Esophagus squamous epithelium (tissue), 4 donors: Measurements from ENCODE around the gene HSD17B4.
A peak's percentile ranks its signal among the peaks of the same experiment; 100 is the strongest.

Experiments used
- CTCF ChIP-seq, 6 experiments: fragments of 450-650 bp in 4 of 6; fragments of 200-600 bp in 2 of 6; sonication (generic) in 2 of 6; IDR thresholded peaks; one replicate each; pipeline ENCODE4 v1.5.1; 2016 to 2019; ENCODE audit warnings: antibody characterized with exemption in 6 of 6, mild to moderate bottlenecking in 4 of 6, moderate library complexity in 4 of 6
- POLR2A ChIP-seq, 4 donors: fragments of 450-650 bp; IDR thresholded peaks; one replicate each; pipeline ENCODE4 v1.6.1; 2017; ENCODE audit warnings: antibody characterized with exemption in 4 of 4, mild to moderate bottlenecking in 4 of 4, moderate library complexity in 3 of 4

- no peak for TF ChIP-seq CTCF (IDR thresholded peaks at IDR 0.05)
- peak in 2 of 4 donors; percentile 45 to 77 for TF ChIP-seq POLR2A (IDR thresholded peaks at IDR 0.05)
Measured at GRCh38 chr5:119452373-119453039, at the start of gene HSD17B4.
